Kidney capillary endothelial cell (primary cell): ENCODE measurements around the gene CHD1L.
"Not testable (repeated sequence)": the region's sequence is repeated elsewhere in the genome, so short reads cannot be mapped to it uniquely, and the experiment has no call there.

Source experiments
- DNase-seq: peaks from one replicate; pipeline ENCODE4 v3.0.0-alpha.2; 2018; ENCODE audit warnings: low spot score

The CHD1L gene

GRCh38 chr1:147267711-147268110 lies 25.2 kb downstream of the CHD1L start:
- DNase-seq: no peak

DNA sequence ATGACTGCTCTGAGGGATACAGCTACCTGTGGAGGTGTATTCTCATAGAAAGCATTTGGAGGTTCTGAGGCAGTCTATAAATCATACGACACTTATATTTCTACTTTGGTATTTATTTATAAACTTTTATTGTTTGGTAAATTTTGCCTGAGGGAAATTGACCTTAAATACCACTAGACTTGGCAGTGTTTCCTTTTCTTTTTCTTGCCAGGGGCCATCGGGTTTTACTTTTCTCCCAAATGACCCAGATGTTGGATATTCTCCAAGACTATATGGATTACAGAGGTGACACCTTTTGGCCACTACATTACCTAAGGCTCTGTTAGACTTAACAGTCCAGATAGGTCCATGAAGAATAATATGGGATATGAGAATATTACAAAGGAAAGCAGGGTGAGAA lies 28.2 kb downstream of the CHD1L start:
- no peak for DNase-seq

- no peak for DNase-seq
Observed at GRCh38 chr1:147272042-147272441, 29.6 kb downstream of the CHD1L start.

DNA sequence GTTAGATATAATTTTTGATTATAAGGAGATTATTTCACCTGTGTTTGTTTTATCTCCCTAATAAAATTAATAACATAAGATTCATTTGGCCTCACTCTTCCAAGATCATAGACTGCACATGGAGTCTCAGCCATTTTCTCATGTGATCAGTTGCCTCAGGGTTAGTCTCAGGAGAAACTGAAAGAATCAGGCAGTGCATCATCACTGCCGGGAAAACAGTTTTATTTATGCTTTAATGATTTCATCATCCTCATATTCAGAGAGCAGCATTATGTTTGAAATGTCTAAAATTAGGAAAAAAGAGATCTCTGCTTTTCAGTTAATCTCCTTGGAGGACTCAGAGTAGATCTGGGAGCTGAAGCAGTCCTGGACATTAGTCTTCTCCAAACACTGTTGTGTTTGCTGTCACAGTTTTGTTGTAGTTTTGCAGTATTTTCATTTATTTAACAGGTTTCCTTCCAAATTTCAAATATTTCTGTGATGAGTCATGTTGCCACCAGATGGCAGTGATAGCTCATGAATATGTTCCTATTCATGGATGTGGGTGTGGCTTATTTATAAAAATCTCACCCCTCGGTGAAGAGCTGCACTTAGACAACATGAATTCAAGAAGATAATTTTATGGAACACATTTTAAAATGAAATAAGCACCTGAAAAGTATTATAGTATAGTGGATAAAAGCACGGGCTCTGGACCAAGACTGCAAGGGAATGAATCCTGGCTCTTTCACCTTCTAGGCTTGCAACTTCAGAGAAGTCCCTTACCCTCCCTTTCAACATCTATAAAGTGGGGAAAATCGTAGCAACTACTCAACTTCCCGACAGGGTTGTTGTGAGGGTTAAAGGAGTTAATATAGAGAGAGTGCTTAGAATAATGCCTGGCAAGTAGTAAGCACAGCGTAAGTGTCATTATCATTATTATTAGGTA lies 31.2 kb downstream of the CHD1L start:
- peak; percentile 70 for DNase-seq

DNA sequence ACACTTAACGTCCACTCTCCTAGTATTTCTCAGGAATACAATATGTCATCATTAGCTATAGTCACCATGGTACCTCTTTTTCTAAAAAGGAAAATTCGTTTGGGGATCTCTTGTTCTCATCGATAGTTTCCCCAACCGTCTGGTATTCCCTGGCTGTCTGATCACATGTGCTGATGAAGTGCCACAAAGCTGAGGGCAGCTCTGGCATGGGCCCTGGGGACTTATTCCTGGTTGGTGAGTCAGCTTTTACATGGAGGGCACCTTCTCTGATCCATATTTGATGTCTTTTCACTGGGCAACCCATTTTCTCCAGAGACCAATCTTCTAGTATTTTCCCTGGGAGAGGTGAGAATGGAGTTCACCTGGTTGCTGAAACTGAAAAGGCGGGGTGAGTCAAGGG lies 39.5 kb downstream of the CHD1L start:
- no peak for DNase-seq

DNA sequence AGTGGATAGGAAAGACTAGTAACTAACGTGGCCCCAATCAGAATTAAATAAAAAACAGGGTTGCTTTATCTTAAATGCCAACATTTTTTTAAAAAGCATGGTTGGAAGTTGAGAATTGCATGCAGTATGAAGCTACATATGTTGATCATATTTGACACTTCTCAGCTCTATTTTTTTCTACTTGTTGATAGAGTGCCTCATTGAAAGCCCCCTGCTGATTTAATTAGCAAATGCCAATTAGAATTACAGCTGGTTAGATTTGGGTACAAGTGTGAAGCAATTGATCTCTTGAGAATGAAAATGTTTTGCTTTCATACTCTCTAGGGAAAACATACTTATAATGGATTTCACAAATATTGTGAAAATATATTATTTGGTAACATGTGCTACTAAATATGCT lies 40.5 kb downstream of the CHD1L start:
- no peak for DNase-seq

DNA sequence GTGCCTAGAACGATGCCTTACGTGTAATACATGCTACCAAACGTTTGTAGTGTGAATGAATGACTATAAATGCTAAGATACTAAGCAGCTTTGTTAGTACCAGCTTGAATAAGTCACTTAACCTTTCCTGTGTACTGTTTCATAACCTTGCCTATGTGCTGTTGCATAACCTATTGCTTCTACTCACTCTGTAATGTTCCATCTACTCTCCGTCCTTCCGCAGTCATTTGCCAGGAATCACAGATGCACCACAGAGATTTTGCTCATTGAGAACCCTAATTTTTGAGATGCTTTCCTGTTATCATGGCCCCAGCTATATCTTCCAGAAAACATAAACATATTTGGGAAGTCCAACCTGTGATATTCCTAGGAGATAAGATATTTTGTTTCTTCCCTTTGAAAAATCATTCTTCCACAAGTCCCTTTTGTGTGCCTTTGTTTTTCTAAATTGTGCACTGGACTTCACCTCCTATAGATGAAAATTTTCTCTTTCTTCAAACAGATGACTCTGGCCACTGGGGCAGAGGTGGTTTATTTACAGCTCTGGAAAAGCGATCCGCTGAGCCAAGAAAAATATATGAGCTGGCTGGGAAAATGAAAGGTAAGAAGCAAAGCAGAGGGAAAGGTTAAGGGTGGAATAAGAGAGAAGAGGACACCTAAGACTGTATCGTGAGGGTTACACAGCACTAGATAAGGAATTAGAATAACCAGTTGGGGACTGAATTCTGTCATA lies 44.8 kb downstream of the CHD1L start:
- no peak for DNase-seq

GRCh38 chr1:147292012-147292411 lies 49.5 kb downstream of the CHD1L start:
- peak; percentile 41 for DNase-seq

GRCh38 chr1:147292631-147293251 lies 50.3 kb downstream of the CHD1L start:
- peak; percentile 26 for DNase-seq

DNA sequence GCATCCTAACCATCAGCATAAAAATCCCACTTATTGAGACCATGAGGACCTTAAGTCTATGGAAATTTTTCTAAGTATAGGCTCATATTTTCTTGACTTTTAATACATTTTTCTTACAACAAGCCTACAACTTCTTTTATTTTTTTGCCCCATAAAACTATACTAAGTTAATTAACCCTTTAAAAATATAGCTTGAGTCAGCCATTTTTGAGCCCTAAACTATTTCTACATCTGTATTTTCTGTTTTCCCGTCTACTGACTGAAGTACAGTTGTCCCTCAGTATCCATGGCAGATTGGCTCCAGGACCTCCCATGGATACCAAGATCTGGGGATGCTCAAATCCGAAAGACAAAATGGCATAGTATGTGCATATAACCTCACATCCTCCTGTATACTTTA lies 55.0 kb downstream of the CHD1L start:
- DNase-seq: no peak

DNA sequence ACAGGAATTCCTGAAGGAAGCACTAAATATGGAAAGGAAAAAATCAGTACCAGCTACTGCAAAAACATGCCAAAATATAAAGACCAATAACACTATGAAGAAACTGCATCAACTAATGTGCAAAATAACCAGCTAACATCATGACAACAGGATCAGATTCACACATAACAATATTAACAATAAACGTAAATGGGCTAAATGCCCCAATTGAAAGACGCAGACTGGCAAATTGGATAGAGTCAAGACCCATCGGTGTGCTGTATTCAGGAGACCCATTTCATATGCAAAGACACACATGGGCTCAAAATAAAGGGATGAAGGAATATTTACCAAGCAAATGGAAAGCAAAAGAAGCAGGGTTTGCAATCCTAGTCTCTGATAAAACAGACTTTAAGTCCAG lies 63.3 kb downstream of the CHD1L start:
- not testable (repeated sequence) for DNase-seq

GRCh38 chr1:147316968-147317367 lies 74.5 kb downstream of the CHD1L start:
- DNase-seq: no peak

- DNase-seq: not testable (repeated sequence)
Observed at GRCh38 chr1:147326933-147327687, 84.6 kb downstream of the CHD1L start.

DNA sequence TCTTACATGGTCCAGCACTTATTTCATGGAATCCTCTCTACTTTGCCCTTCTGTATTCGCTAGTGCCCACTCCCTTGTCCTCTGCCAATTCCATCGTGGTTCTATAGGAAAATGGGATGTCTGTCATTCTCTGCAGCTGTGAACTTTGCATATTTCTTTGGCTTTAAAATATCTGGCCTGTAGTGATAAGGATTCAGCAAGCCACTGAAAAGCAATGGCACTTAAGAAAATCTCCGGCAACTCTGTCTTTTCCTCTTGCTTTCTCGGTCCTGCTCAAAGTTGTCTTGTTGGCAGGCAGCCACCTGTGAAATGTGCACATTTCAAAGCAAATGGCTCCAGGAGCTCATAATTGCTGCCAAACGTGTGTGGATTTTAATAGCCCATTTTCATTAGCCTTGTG lies 91.8 kb downstream of the CHD1L start:
- DNase-seq: no peak

- DNase-seq: no peak
Observed at GRCh38 chr1:147336291-147336690, 93.8 kb downstream of the CHD1L start.

- DNase-seq: no peak
Observed at GRCh38 chr1:147337040-147337630, 94.7 kb downstream of the CHD1L start.

GRCh38 chr1:147338571-147338970 lies 96.1 kb downstream of the CHD1L start:
- no peak for DNase-seq

GRCh38 chr1:147341246-147341645 lies 98.8 kb downstream of the CHD1L start:
- DNase-seq: no peak
